Nephron (organoid): ENCODE data around the gene GABARAPL1.
A peak's percentile ranks its signal among the peaks of the same experiment; 100 is the strongest.

Experiments
- H3K27ac Mint-ChIP-seq, 3 experiments: 2 replicates each; pipeline ENCODE4 v1.8.0; 2020; ENCODE audit warnings: mixed read lengths in 3 of 3, mild to moderate bottlenecking in 2 of 3, moderate library complexity in 1 of 3
- H3K27me3 Mint-ChIP-seq: 2 replicates; pipeline ENCODE4 v1.8.0; 2021; ENCODE audit warnings: low read depth, mild to moderate bottlenecking, moderate library complexity, mixed read lengths
- H3K36me3 Mint-ChIP-seq: 2 replicates; pipeline ENCODE4 v1.8.0; 2020; ENCODE audit warnings: low read depth, mixed read lengths
- H3K4me1 Mint-ChIP-seq: 2 replicates; pipeline ENCODE4 v1.8.0; 2020; ENCODE audit warnings: mixed read lengths
- H3K4me3 Mint-ChIP-seq, 3 experiments: 2 replicates each; pipeline ENCODE4 v1.8.0; 2020; ENCODE audit warnings: mild to moderate bottlenecking in 3 of 3, mixed read lengths in 3 of 3, moderate library complexity in 2 of 3
- H3K9me3 Mint-ChIP-seq: 2 replicates; pipeline ENCODE4 v1.8.0; 2020; ENCODE audit warnings: mixed read lengths
- TF ChIP-seq, protein P1 (sequence below), 3 experiments: fragments of 200-600 bp; sonication (generic); IDR thresholded peaks; one replicate each; pipeline ENCODE4 v1.5.0; 2021; ENCODE audit warnings: antibody characterized with exemption in 3 of 3; ENCODE audit not compliant: unreplicated experiment in 3 of 3

Gene GABARAPL1

DNA sequence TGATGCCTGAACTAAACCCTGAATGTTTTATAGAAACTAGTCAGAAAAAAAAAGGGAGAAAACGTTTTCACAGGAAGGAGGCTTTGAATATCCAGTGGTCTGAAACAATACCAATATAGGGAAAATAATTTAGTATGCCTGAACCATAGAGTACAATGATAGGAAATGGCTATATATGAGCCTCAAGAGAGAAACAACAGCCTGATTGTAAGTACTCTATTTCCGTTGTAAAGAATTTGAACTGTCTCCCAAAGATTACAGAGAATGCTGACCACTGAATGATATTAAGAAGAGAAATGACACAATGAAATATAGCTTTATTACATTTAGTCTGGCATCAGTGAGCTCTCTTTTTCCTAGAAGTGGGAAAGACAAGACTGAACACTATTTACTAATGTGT is 5.5 kb upstream of the GABARAPL1 start:
- Mint-ChIP-seq H3K27ac (no peak overlapping the region), H3K4me1 (peaks cover 2% of the 10 kb centered on the region), H3K9me3 (no peaks in the 10 kb centered on the region), H3K4me3 (no peak overlapping the region), H3K27me3 (peaks cover 3% of the 10 kb centered on the region), H3K36me3 (no peaks in the 10 kb centered on the region)
- TF ChIP-seq, protein P1, sequence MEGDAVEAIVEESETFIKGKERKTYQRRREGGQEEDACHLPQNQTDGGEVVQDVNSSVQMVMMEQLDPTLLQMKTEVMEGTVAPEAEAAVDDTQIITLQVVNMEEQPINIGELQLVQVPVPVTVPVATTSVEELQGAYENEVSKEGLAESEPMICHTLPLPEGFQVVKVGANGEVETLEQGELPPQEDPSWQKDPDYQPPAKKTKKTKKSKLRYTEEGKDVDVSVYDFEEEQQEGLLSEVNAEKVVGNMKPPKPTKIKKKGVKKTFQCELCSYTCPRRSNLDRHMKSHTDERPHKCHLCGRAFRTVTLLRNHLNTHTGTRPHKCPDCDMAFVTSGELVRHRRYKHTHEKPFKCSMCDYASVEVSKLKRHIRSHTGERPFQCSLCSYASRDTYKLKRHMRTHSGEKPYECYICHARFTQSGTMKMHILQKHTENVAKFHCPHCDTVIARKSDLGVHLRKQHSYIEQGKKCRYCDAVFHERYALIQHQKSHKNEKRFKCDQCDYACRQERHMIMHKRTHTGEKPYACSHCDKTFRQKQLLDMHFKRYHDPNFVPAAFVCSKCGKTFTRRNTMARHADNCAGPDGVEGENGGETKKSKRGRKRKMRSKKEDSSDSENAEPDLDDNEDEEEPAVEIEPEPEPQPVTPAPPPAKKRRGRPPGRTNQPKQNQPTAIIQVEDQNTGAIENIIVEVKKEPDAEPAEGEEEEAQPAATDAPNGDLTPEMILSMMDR (IDR thresholded peaks at IDR 0.05; ENCODE audit: unreplicated experiment in 3 of 3) = no peak

DNA sequence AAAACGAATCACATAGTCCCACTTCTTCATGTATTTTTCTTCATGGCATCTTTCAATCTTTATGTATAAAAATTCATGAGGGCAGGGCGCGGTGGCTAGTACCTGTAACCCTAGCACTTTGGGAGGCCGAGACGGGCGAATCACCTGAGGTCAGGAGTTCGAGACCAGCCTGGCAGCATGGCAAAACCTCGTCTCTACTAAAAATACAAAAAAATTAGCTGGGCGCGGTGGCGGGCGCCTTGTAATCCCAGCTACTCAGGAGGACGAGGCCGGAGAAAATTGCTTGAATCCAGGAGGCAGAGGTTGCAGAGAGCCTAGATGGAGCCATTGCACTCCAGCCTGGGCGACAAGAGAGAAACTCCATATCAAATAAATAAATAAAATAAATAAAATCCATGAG is 2.5 kb upstream of the GABARAPL1 start:
- H3K27me3 Mint-ChIP-seq = peaks cover 2% of the 10 kb centered on the region
- TF ChIP-seq, protein P1 (IDR thresholded peaks at IDR 0.05; ENCODE audit: unreplicated experiment in 3 of 3) = no peak

GRCh38 chr12:10211101-10211939 is 1.4 kb upstream of the GABARAPL1 start:
- H3K4me1 Mint-ChIP-seq = peaks cover 24% of the 10 kb centered on the region
- no peaks in the 10 kb centered on the region for H3K9me3 Mint-ChIP-seq
- H3K4me3 Mint-ChIP-seq = peak overlapping the region; percentile 64 to 97 (median 97)
- TF ChIP-seq, protein P1 (IDR thresholded peaks at IDR 0.05; ENCODE audit: unreplicated experiment in 3 of 3) = no peak
- H3K27ac Mint-ChIP-seq = peak overlapping the region; percentile 68 to 98 (median 70)
- H3K27me3 Mint-ChIP-seq = no peaks in the 10 kb centered on the region
- no peaks in the 10 kb centered on the region for H3K36me3 Mint-ChIP-seq

More for the DNA sequence above, 2.5 kb upstream of the GABARAPL1 start:
- H3K36me3 Mint-ChIP-seq = no peaks in the 10 kb centered on the region
- H3K4me1 Mint-ChIP-seq = peaks cover 22% of the 10 kb centered on the region
- H3K27ac Mint-ChIP-seq = no peak overlapping the region
- H3K4me3 Mint-ChIP-seq = no peak overlapping the region
- no peaks in the 10 kb centered on the region for H3K9me3 Mint-ChIP-seq

- peak overlapping the region; percentile 96 to 97 (median 97) for H3K4me3 Mint-ChIP-seq
Observed at GRCh38 chr12:10211940-10212738, 538 bp upstream of the GABARAPL1 start.

GRCh38 chr12:10213168-10214135 is 775 bp downstream of the GABARAPL1 start:
- H3K4me1 Mint-ChIP-seq = peaks cover 24% of the 10 kb centered on the region
- peak overlapping the region; percentile 96 to 97 (median 97) for H3K4me3 Mint-ChIP-seq
- peaks cover 5% of the 10 kb centered on the region for H3K36me3 Mint-ChIP-seq
- H3K27ac Mint-ChIP-seq = peak overlapping the region; percentile 98 to 99 (median 98)
- TF ChIP-seq, protein P1 (IDR thresholded peaks at IDR 0.05; ENCODE audit: unreplicated experiment in 3 of 3) = no peak
- no peaks in the 10 kb centered on the region for H3K9me3 Mint-ChIP-seq
- no peaks in the 10 kb centered on the region for H3K27me3 Mint-ChIP-seq

More at GRCh38 chr12:10211940-10212738, 538 bp upstream of the GABARAPL1 start:
- Mint-ChIP-seq H3K36me3 (no peaks in the 10 kb centered on the region), H3K27me3 (no peaks in the 10 kb centered on the region), H3K27ac (peak overlapping the region; percentile 98 to 99 (median 98)), H3K9me3 (no peaks in the 10 kb centered on the region), H3K4me1 (peaks cover 24% of the 10 kb centered on the region)
- TF ChIP-seq, protein P1 (IDR thresholded peaks at IDR 0.05; ENCODE audit: unreplicated experiment in 3 of 3) = no peak
